ENCODE results near the gene ZNF530. TPM values are rescaled to one million over a fixed set of nuclear protein-coding genes. Genes with fewer than 3 reads are reported as not detected.

ZNF530 gene
- total RNA-seq, 1 experiment from 2014 or later, result 8.6 TPM

DNA sequence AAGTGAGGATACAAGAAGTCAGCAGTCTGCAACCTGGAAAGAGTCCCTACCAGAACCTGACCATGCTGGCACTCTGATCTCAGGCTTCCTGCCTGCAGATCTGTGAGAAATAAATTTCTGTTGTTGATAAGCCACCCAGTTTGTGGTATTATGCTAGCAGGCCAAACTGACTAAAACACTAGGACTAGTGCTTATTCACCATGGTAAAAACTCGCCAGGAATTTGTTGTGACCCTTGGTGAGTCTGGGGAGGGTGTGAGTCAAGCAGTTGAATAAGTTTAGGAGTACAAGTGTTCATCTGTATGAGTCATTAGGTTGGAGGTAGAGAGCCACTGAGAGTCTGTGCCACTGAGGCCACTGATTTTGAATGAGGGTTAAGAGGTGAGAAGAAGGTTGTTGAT, 12.2 kb upstream of the ZNF530 start:
- Mint-ChIP-seq H3K9me3 (ENCODE audit: unreplicated experiment) (peaks cover 42% of the 10 kb centered on the region), H3K4me3 (ENCODE audit: unreplicated experiment) (no peak overlapping the region), H3K27ac (ENCODE audit: unreplicated experiment) (no peak overlapping the region), H3K4me1 (ENCODE audit: low read depth, unreplicated experiment) (no peaks in the 10 kb centered on the region), H3K27me3 (ENCODE audit: insufficient read depth, unreplicated experiment) (no peaks in the 10 kb centered on the region), H3K36me3 (ENCODE audit: insufficient read depth, unreplicated experiment) (no peaks in the 10 kb centered on the region)
- no TSS peak for BruUV-seq (replicated peaks)
- ChIA-PET CTCF (no interaction called here), POLR2A (no interaction called here)
- Histone ChIP-seq H3K4me1 (no peaks in the 10 kb centered on the region), H3K9me3 (no peaks in the 10 kb centered on the region), H3K4me3 (ENCODE audit: low read depth, low read length) (no peak overlapping the region), H3K36me3 (ENCODE audit: control insufficient read depth, insufficient read depth, low read length) (no peaks in the 10 kb centered on the region), H3K27me3 (replicated peaks; ENCODE audit: control insufficient read depth, insufficient read depth, low read length) (no peaks in the 10 kb centered on the region)
- intact Hi-C loops (cut with micrococcal nuclease; ENCODE audit: unreplicated experiment), result no loop called here
- TF ChIP-seq, protein P1, sequence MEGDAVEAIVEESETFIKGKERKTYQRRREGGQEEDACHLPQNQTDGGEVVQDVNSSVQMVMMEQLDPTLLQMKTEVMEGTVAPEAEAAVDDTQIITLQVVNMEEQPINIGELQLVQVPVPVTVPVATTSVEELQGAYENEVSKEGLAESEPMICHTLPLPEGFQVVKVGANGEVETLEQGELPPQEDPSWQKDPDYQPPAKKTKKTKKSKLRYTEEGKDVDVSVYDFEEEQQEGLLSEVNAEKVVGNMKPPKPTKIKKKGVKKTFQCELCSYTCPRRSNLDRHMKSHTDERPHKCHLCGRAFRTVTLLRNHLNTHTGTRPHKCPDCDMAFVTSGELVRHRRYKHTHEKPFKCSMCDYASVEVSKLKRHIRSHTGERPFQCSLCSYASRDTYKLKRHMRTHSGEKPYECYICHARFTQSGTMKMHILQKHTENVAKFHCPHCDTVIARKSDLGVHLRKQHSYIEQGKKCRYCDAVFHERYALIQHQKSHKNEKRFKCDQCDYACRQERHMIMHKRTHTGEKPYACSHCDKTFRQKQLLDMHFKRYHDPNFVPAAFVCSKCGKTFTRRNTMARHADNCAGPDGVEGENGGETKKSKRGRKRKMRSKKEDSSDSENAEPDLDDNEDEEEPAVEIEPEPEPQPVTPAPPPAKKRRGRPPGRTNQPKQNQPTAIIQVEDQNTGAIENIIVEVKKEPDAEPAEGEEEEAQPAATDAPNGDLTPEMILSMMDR (IDR thresholded peaks at IDR 0.05; ENCODE audit: insufficient read depth in 1 of 2, low read depth in 1 of 2, low read length in 1 of 2, severe bottlenecking in 1 of 2, unreplicated experiment in 1 of 2), result no peak
- DNase-seq, result no peak

DNA sequence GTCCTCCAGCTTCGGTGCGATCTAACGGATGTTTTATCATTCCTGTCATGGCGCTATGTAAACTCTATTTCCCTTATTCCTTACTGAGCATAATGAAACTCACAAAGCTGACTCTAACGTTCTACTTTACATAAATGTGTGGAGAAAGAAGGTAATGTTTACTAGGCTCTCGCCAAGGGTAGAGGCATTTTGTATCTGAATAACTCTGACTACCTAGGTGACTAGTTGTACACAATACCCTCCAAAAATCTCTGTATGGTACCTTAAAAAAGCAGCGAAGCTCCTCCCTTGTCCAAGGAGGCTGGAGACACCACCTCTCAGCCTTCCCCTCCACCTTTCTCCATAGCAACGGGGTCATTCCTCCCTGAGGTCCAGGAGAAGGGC, 316 bp upstream of the ZNF530 start:
- TF ChIP-seq, protein P1 (IDR thresholded peaks at IDR 0.05; ENCODE audit: insufficient read depth in 1 of 2, low read depth in 1 of 2, low read length in 1 of 2, severe bottlenecking in 1 of 2, unreplicated experiment in 1 of 2), result no peak
- H3K4me3 Mint-ChIP-seq (ENCODE audit: unreplicated experiment), result peak overlapping the region; percentile 77
- H3K27ac Mint-ChIP-seq (ENCODE audit: unreplicated experiment), result peak overlapping the region; percentile 19
- H3K27me3 Mint-ChIP-seq (ENCODE audit: insufficient read depth, unreplicated experiment), result peaks cover 4% of the 10 kb centered on the region
- intact Hi-C loops (cut with micrococcal nuclease; ENCODE audit: unreplicated experiment), result loop anchor here (1.0 kb wide), 2 partner anchors 21 to 34 kb away; partner anchors contain the start of genes ZNF211 and ZNF416
- Histone ChIP-seq H3K4me3 (ENCODE audit: low read depth, low read length) (peak overlapping the region; percentile 83), H3K36me3 (ENCODE audit: control insufficient read depth, insufficient read depth, low read length) (no peaks in the 10 kb centered on the region), H3K9me3 (0 out of 2 replicates have a peak, but pooled peaks cover 10% of the 10 kb centered on the region), H3K4me1 (no peaks in the 10 kb centered on the region; the same call in 1 of the 2 replicates), H3K27me3 (replicated peaks; ENCODE audit: control insufficient read depth, insufficient read depth, low read length) (no peaks in the 10 kb centered on the region)
- H3K36me3 Mint-ChIP-seq (ENCODE audit: insufficient read depth, unreplicated experiment), result peaks cover 9% of the 10 kb centered on the region
- no peaks in the 10 kb centered on the region for H3K4me1 Mint-ChIP-seq (ENCODE audit: low read depth, unreplicated experiment)
- DNase-seq, result no peak
- ChIA-PET CTCF (interaction anchor here (1.3 kb wide), 1 partner anchor 34 kb away, joined by 5 read pairs; the partner anchor contains the start of gene ZNF211), POLR2A (no interaction called here)
- BruUV-seq (replicated peaks), result no TSS peak
- H3K9me3 Mint-ChIP-seq (ENCODE audit: unreplicated experiment), result peaks cover 32% of the 10 kb centered on the region

DNA sequence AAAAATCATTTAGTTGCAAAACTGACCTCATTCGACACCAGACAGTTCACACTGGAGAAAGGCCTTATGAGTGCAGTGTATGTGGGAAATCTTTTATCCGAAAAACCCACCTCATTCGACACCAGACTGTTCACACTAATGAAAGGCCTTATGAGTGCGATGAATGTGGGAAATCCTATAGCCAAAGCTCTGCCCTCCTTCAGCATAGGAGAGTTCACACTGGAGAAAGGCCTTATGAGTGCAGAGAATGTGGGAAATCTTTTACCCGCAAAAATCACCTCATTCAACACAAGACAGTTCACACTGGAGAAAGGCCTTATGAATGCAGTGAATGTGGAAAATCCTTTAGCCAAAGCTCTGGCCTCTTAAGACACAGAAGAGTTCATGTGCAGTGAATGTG, 7.2 kb downstream of the ZNF530 start:
- H3K9me3 Mint-ChIP-seq (ENCODE audit: unreplicated experiment), result peaks cover 14% of the 10 kb centered on the region
- Histone ChIP-seq H3K4me3 (ENCODE audit: low read depth, low read length) (no peak overlapping the region), H3K4me1 (no peaks in the 10 kb centered on the region), H3K9me3 (peaks cover 6% of the 10 kb centered on the region), H3K27me3 (replicated peaks; ENCODE audit: control insufficient read depth, insufficient read depth, low read length) (no peaks in the 10 kb centered on the region), H3K36me3 (ENCODE audit: control insufficient read depth, insufficient read depth, low read length) (no peaks in the 10 kb centered on the region; the same call in 1 of the 2 replicates)
- BruUV-seq (replicated peaks), result no TSS peak
- intact Hi-C loops (cut with micrococcal nuclease; ENCODE audit: unreplicated experiment), result no loop called here
- DNase-seq, result no peak
- no peak overlapping the region for H3K4me3 Mint-ChIP-seq (ENCODE audit: unreplicated experiment)
- POLR2A ChIA-PET, result no interaction called here
- peaks cover 19% of the 10 kb centered on the region for H3K36me3 Mint-ChIP-seq (ENCODE audit: insufficient read depth, unreplicated experiment)
- CTCF ChIA-PET, result interaction anchor here (0.5 kb wide), 1 partner anchor 125 kb away, joined by 3 read pairs; no protein-coding TSS in a partner anchor
- TF ChIP-seq, protein P1 (IDR thresholded peaks at IDR 0.05; ENCODE audit: insufficient read depth in 1 of 2, low read depth in 1 of 2, low read length in 1 of 2, severe bottlenecking in 1 of 2, unreplicated experiment in 1 of 2), result no peak
- H3K27me3 Mint-ChIP-seq (ENCODE audit: insufficient read depth, unreplicated experiment), result no peaks in the 10 kb centered on the region
- no peaks in the 10 kb centered on the region for H3K4me1 Mint-ChIP-seq (ENCODE audit: low read depth, unreplicated experiment)
- no peak overlapping the region for H3K27ac Mint-ChIP-seq (ENCODE audit: unreplicated experiment)

Measured in Caco-2 (cell line).